Measurements from ENCODE around the gene PEMT. TPM values are rescaled to one million over a fixed set of nuclear protein-coding genes. Genes with fewer than 3 reads are reported as not detected.

Gene PEMT
- total RNA-seq, 1 donor from 2014 or later = 18.2 TPM

DNA sequence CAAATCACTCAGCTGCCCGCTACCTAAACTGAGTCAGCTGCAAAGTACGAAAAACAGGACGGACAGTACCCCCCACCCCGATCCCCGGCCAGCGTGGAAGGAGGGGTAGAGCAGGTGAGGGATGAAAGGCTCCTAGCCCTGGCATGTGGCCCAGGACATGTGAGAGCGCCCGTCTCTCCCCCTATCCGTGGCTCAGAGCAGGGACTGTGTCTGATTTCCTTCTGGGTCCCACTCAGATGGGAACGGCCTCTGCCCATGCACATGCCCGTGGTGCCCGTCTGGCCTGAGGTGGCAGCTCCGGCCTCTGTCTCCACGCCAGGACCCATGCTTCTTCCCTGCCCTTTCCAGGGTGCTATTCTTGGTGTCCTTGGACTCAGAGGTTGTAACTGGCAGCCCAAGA lies 65.1 kb downstream of the PEMT start:
- ATAC-seq (peak; percentile 79), DNase-seq (ENCODE audit: missing footprints) (peak; percentile 61)
- intact Hi-C loops (cut with DNase I) = loop anchor here (1.0 kb wide), 1 partner anchor 41 kb away; no protein-coding TSS in a partner anchor

- no peak for ATAC-seq
- DNase-seq (ENCODE audit: missing footprints) = peak; percentile 11
- intact Hi-C loops (cut with DNase I) = loop anchor here (1.0 kb wide), 1 partner anchor 41 kb away; no protein-coding TSS in a partner anchor
Measured at GRCh38 chr17:17525956-17526355, 65.6 kb downstream of the PEMT start.

GRCh38 chr17:17525311-17525710 lies 66.2 kb downstream of the PEMT start:
- ATAC-seq (no peak), DNase-seq (ENCODE audit: missing footprints) (peak; percentile 66)
- intact Hi-C loops (cut with DNase I) = no loop called here

DNA sequence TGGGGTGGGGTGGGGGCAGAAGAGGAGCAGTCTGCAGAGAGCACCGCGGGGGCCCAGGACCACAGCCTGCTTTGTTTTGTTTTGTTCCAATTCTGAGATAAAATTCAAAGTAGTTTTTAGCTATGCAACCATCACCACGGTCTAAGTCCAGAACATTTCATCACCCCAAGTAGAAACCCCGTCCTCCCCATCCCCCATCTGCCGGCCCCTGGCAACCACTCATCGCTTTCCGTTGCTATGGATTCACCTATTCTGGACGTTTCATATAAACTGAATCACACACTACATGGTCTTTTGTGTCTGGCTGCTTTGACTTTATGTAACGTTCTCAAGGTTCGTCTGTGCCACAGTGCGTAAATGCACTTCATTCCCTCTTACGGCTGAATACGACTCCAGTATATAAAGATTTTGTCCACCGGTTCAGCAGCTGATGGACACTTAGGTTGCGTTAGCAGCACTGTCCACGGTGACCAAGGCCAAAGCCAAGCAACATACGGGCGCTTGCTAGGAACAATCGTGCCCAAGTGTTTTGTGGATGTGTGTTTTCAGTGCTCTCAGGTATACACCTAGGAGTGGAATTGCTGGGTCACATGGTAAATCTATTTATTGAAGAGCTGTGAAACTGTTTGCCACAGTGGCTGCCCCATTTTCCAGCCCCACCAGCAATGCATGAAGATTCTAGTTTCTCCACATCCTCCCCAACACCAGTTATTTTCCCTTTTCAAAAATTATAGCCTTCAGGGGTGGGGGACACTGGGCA lies 67.6 kb downstream of the PEMT start:
- intact Hi-C loops (cut with DNase I) = no loop called here
- ATAC-seq (no peak), DNase-seq (ENCODE audit: missing footprints) (peak; percentile 11)

- DNase-seq (ENCODE audit: missing footprints) = peak; percentile 59
- intact Hi-C loops (cut with DNase I) = no loop called here
- no peak for ATAC-seq
Measured at GRCh38 chr17:17523001-17523730, 68.3 kb downstream of the PEMT start.

DNA sequence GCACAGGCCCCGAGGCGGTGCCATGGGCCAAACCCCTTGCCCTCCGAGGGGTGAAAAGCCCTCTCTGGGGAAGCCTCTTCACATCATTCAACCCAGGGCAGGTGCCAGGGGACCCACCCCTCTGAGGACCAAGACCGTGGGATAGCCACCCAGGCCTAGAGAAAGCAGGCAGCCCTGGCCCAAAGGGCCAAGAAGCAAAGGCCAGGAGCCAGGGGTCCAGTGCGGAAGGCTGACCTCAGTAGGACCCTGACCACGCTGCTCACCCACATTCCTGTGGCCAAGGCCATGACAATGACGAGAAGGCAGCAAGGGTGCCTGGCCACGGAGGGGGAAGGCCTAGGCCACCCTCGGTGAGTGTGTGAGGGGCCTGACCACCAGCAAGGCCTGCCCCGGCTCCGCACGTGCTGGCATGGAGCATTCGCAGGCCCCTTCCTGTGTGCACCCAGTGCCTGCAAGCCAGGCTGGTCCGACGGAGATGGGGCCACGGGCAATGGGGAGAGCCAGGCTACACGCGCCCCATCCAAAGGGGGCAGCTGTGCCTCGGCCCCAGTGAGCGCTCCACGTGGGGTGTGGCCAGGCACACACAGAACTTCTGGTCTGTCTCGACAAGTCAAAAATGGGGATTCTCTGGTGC lies 70.8 kb downstream of the PEMT start:
- intact Hi-C loops (cut with DNase I) = no loop called here
- peak; percentile 43 for DNase-seq (ENCODE audit: missing footprints)
- ATAC-seq = no peak

- DNase-seq (ENCODE audit: missing footprints) = peak; percentile 33
- ATAC-seq = no peak
- intact Hi-C loops (cut with DNase I) = no loop called here
Measured at GRCh38 chr17:17519886-17520285, 71.6 kb downstream of the PEMT start.

GRCh38 chr17:17518951-17519350 lies 72.6 kb downstream of the PEMT start:
- intact Hi-C loops (cut with DNase I) = no loop called here
- DNase-seq (ENCODE audit: missing footprints) = peak; percentile 49
- no peak for ATAC-seq

- ATAC-seq (no peak), DNase-seq (ENCODE audit: missing footprints) (no peak)
- intact Hi-C loops (cut with DNase I) = no loop called here
Measured at GRCh38 chr17:17518014-17518413, 73.5 kb downstream of the PEMT start.

- intact Hi-C loops (cut with DNase I) = no loop called here
- DNase-seq (ENCODE audit: missing footprints) (peak; percentile 26), ATAC-seq (no peak)
Measured at GRCh38 chr17:17516941-17517720, 74.4 kb downstream of the PEMT start.

- intact Hi-C loops (cut with DNase I) = no loop called here
- ATAC-seq (no peak), DNase-seq (ENCODE audit: missing footprints) (peak; percentile 40)
Measured at GRCh38 chr17:17515934-17516930, 75.3 kb downstream of the PEMT start.

DNA sequence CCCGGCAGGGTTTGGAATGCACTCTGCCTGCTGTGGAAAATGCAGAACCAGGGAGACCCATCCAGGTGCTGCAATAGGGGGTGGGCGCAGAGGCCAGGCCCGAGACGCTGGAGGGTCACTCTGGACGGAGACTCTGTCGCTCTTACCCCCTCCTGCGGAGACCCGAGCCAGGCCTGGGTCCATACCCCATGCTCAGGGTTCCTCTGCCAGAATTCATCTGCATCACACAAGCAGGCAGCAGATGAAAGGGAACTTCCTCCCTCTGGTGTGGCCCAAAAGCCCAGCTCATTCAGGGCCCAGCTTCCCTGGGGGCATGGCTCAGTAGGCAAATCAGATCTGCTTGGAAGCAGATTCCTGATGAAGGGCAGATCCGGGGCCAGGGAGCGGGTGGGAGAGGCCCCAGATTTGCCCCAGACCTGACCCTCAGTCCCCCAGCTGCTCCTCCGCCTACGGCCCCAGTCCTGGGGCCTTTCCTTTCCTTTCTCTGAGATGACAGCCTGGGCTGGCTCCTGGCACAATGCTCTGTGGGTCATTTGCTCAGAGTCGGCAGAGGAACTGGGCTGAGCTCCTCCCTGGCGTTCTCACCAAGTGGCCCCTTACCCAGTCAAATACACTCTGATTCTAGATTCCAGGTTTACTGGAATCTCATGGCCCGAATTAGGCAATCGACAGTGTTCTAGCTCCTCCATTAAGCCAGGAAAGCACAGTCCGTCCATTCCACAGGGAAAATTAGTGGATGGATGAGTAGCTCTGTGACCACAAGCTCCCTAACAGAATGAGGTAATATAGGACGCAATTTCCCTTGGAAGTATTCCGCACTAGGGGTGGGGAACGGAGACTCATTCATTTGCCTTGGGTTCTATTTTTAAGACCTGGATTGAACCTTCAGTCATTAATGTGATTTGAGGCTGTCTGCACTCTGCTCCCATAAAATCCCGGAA lies 76.2 kb downstream of the PEMT start:
- DNase-seq (ENCODE audit: missing footprints) (peak; percentile 61), ATAC-seq (no peak)
- intact Hi-C loops (cut with DNase I) = no loop called here

GRCh38 chr17:17514361-17514992 lies 77.0 kb downstream of the PEMT start:
- intact Hi-C loops (cut with DNase I) = no loop called here
- DNase-seq (ENCODE audit: missing footprints) (peak; percentile 49), ATAC-seq (no peak)

- DNase-seq (ENCODE audit: missing footprints) = peak; percentile 25
- intact Hi-C loops (cut with DNase I) = no loop called here
- ATAC-seq = no peak
Measured at GRCh38 chr17:17513626-17514025, 77.9 kb downstream of the PEMT start.

DNA sequence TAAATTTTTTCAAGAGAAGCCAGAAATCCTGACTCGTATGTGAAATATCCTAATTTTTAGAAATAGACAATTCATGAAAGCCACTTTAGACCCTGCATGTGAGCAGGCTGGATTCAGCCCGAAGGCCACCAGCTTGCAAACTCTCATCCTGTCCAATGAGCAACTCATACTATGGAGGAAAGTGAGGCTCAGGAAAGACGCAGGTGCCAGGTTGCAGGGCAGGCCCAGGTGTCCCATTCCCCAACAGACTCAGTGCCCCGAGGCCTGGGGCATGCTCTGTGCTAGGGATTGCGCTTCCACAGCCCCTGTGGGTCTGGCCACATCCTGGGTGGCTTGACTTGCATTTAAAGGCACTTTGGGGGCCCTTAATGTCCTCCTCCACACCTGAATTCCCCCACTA lies 78.6 kb downstream of the PEMT start:
- DNase-seq (ENCODE audit: missing footprints) (peak; percentile 15), ATAC-seq (no peak)
- intact Hi-C loops (cut with DNase I) = no loop called here
